HG03175 (cell line): ENCODE results near the gene SPRY1.

Experiments used
- ATAC-seq: cut with Tn5 transposase; IDR thresholded peaks from one replicate; pipeline ENCODE4 v1.9.1; 2021; ENCODE audit warnings: mild to moderate bottlenecking, moderate library complexity; ENCODE audit not compliant: unreplicated experiment

The SPRY1 gene

GRCh38 chr4:123438031-123438430 is 41.4 kb downstream of the SPRY1 start:
- ATAC-seq, result no peak

GRCh38 chr4:123443401-123444289 is 47.0 kb downstream of the SPRY1 start:
- peak; percentile 76 for ATAC-seq

- ATAC-seq, result peak; percentile 72
Measured at GRCh38 chr4:123444290-123444731, 47.7 kb downstream of the SPRY1 start.

GRCh38 chr4:123446865-123447474 is 50.4 kb downstream of the SPRY1 start:
- ATAC-seq, result no peak

- no peak for ATAC-seq
Measured at GRCh38 chr4:123449362-123449761, 52.8 kb downstream of the SPRY1 start.

GRCh38 chr4:123449780-123450179 is 53.2 kb downstream of the SPRY1 start:
- ATAC-seq, result peak; percentile 96

- ATAC-seq, result no peak
Measured at GRCh38 chr4:123450393-123450792, 53.8 kb downstream of the SPRY1 start.

- ATAC-seq, result no peak
Measured at GRCh38 chr4:123452616-123453015, 56.0 kb downstream of the SPRY1 start.

- ATAC-seq, result no peak
Measured at GRCh38 chr4:123453061-123453680, 56.6 kb downstream of the SPRY1 start.
